NCI-H1417 treated with DMSO at 0.1 percent for 48 hours (cell line): ENCODE measurements around the gene MOBP.
"Not testable (repeated sequence)": the region's sequence is repeated elsewhere in the genome, so short reads cannot be mapped to it uniquely, and the experiment has no call there.

ENCODE experiments used
- DNase-seq: peaks from one replicate; lab custom pipeline; 2025; lab: John Stamatoyannopoulos, UW

Gene MOBP

GRCh38 chr3:39453134-39453533 is 14.3 kb upstream of the MOBP start:
- no peak for DNase-seq

DNA sequence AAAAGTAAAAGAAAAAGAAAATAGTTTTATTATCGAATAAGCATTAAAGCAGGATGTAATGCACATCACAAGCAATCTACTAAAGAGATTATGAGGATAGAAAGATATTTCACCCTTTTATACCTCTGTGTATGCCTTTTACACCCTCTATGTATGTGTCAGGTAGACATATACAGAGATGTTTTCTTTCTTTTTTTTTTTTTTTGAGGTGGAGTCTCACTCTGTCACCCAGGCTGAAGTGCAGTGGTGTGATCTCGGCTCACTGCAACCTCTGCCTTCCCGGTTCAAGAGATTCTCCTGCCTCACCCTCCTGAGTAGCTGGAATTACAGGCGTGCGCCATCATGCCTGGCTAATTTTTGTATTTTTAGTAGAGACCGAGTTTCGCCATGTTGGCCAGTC is 13.6 kb upstream of the MOBP start:
- DNase-seq: not testable (repeated sequence)

- no peak for DNase-seq
These were observed 12.8 kb upstream of the MOBP start for GRCh38 chr3:39454591-39455217.

DNA sequence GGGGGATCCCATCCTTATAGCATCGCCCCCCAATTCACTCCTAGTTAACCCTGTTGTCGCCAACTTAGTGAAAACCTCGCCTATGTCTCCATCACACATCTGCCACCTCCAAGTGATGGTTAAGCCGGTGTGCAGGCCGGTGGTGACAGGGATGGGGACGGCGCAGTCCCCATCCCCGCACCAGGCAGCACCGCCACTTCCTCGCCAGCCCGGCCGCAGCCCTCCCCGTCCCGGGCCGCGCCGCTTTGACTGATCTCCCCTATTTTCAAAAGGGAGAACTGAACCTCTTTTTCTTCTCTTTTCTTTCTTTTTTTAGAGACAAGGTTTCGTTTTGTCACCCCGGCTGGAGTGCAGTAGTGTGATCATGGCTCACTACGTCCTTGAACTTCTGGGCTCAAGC is 11.3 kb upstream of the MOBP start:
- DNase-seq: no peak

DNA sequence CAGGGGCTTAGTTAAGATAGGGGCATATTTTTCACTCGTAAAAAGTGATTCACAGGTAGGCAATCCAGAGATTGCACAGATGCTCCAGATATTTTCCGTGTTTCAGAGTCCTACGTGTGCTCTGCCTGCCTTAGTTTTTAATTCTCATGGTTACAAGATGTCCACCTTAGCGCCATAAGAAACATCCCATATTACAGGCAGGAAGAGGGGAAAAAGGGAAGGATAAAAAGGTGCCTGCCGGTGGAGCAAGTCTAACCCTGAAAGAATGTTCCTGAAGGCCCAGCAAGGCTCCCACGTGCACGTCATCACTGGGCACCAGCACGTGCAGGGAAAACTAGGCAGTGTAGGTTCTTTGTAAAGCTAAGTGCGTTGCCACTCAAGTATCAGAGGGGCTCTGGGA is 10.1 kb upstream of the MOBP start:
- no peak for DNase-seq

GRCh38 chr3:39458579-39458978 is 8.9 kb upstream of the MOBP start:
- DNase-seq: not testable (repeated sequence)

DNA sequence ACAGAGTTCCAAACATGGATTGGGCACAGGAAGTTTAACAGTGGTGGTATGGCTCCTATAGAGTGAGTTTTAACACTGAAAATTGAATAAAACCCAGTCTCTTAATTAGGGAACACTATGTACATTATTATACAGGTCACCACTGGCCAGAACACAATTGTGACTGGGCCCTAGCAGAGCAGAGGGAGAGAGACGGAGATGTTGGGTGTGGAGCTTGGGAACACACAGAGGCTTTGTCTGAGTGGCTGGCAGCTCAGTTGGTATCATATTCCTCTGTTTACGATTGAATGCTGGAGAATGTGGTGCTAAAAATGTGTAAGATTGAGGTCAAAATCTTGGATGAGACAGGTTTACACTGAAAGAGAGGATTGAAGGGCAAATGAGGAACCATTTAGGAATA is 6.8 kb upstream of the MOBP start:
- no peak for DNase-seq

DNA sequence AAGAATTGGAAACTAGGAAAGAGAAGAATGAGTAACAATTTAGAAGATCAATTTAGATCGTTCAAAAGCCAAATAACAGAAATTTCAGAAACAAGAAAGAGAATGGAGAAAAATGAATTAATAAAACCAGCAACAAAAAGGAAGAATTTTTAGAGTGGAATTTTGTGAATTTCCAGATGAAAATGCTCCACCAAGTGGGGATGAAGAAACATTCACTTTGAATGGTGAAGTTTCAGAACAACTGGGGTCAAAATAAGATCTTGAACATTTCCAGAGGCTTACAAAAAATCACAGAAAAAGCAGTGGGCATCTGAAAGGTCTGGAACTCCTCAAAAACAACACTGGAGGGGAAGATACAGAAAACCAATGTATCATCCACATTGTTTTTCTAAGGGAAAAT is 4.2 kb upstream of the MOBP start:
- DNase-seq: no peak

DNA sequence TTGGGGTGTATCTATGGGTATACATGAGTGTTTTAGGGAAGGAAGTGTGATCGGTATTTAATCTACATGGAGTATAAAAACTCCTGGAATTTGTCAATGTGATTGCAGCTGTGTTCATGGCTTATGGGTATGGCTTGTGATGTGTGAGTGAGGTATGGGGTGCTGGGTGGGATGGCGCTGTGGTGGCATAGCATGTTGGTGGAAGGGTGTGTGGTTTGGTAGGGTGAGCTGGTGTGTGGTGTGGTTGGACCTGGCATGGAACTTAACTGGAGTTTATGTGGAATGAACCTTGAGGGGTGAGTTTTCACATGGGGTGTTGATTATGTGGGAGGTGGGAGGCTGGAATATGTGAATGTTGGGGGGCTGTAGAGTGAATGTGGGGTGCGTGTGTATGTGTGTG is 492 bp upstream of the MOBP start:
- no peak for DNase-seq

DNA sequence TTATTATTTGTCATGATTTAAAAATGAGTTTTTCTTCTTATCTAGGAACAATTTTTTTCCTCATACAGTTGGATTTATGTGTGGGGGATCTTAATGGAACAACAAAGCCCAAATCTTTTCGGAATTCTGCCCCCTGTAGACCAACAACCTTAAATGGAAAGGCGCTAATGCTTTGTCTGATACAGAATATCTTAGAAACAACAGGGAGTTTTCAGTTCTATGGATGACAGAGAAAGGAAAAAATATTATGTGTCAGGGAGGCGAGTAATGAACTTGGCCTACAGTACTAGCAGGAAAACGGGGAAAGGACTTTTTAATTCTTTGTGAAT is 592 bp downstream of the MOBP start:
- DNase-seq: no peak

DNA sequence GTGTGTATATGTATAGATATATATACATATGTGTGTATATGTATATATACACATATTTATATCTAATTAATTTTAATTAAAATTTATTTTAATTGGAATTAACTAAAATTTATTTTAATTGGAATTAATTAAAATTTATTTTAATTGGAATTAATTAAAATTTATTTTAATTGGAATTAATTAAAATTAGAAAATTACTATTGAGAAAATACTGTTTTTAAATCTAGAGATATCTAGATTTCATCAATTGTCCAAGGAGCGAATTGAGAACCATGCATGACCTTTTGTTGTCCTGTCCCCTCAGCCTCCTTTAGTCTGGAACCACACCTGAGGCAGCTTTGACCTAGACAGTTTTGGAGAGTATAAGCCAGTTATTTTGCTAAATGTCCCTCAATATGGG is 1.8 kb downstream of the MOBP start:
- no peak for DNase-seq

DNA sequence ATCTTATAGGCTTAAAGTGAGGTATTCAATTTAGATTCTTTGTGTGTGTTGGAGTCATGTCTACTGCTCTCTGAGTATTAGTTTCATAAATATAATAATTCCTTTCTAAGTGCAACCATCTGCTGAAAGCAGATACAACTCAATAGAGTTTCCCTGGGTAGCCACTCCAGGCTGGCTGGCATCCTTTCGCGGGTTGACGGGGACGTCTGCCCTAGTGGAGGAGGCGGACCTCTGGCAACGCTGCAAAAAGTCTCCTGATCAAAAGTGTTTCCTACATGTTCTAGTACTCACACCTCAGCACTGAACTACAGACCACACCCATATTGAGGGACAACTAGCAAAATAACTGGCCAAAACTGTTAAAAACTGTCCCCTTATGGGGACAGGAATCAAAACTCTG is 2.5 kb downstream of the MOBP start:
- no peak for DNase-seq

GRCh38 chr3:39471652-39472051 is 4.2 kb downstream of the MOBP start:
- DNase-seq: no peak

GRCh38 chr3:39473452-39474125 is 6.1 kb downstream of the MOBP start:
- DNase-seq: no peak

- no peak for DNase-seq
These were observed 6.6 kb downstream of the MOBP start for GRCh38 chr3:39474126-39474515.

DNA sequence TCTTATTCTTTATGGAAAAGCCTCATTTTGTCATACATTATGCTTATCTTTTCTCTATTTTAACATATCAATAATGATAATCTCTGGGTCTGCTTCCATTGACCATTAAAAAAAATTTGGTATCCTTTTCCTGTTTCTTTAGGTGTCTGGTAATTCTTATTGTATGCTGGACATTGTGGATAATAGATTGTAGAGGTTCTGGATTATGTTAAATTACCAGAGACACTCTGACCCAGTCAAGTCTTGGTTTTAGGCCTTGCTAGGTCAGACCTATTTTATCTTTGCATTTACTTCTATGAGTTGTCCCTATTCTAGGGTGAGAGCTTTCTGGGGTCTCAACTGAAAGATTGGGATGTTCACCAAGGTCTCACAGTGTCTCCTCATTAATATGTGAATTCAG is 9.3 kb downstream of the MOBP start:
- DNase-seq: no peak

- no peak for DNase-seq
These were observed 10.7 kb downstream of the MOBP start for GRCh38 chr3:39478226-39478625.

GRCh38 chr3:39479701-39480414 is 12.4 kb downstream of the MOBP start:
- DNase-seq: no peak

GRCh38 chr3:39485547-39485946 is 18.1 kb downstream of the MOBP start:
- no peak for DNase-seq

DNA sequence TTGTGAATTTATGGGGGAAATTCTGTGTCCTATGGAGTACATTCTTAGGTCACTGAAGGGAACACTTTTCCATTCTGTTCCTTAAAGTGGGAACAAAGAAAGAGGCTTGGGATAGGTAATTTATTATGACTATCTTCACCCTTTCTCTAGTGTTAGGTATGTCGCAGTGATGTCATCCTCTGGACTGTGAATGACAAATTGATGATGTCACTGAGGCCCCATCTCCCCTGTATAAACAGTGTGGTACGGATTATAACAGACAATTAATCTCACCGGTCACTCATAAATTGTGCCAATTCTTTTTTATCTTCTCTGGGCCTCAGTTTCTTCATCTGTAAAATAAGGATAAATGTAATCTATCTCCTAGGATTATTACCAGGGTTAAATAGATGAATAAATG is 23.5 kb downstream of the MOBP start:
- DNase-seq: no peak

GRCh38 chr3:39491733-39492350 is 24.4 kb downstream of the MOBP start:
- no peak for DNase-seq

- DNase-seq: no peak
These were observed 27.3 kb downstream of the MOBP start for GRCh38 chr3:39494781-39495180.

DNA sequence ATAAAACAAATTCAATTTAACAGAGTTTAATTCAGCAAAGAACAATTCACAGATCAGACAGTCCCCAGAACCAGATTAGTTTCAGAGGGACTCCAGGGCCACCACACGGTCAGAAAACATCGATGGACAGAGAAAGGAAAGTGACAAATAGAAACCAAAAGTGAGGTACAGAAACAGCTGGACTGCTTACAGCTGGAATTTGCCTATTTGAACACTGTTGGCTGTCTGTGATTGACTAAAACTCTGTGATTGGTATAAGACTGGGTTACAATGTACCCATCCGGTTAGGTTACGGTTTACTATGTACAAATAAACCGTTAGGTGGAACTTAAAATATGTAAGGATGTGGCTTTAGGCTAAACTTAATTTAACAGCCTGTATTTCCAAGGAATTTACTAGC is 30.3 kb downstream of the MOBP start:
- DNase-seq: no peak
